ENCODE data around the gene NTN4. TPM values are rescaled to one million over a fixed set of nuclear protein-coding genes. Genes with fewer than 3 reads are reported as not detected.

The NTN4 gene
- total and polyA plus RNA-seq, 7 experiments from 2014 or later: 0.08 to 0.86 TPM; not detected in 5

DNA sequence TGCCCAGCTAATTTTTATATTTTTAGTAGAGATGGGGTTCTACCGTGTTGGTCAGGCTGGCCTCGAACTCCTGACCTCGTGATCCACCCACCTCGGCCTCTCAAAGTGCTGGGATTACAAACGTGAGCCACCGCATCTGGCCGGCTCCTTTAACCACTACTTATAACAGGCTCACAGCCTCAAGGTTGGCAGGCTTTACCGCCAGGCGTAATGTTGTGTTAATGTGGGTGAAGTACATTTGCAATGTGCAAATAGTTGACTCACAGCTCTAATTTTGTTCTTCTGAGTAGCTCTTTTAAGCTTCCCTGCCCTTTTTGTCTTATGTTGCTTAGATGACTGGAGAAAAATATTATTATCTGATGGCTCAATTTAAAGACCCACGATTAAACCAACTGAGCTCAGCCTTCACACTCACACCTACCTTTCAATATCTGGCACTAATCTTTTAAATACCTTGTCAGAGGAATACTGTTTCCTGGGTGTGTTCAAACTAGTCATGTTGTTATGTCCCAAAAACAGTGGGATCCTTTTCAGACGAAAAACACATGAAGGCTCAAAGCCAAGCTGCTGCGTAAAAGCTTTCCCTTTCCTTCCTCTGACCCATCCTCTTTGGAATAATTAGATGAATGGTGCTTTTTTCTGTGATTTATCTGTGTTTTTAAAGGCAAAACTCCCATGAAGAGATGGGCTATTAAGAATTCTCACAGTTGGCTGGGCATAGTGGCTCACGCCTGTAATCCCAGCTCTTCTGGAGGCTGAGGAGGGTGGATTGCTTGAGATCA lies 182.1 kb downstream of the NTN4 start:
- no peaks in the 10 kb centered on the region for H3K4me1 Mint-ChIP-seq
- H3K27me3 Mint-ChIP-seq: peaks cover 0 to 13% (median 6%) of the 10 kb centered on the region in 5 donors
- no peaks in the 10 kb centered on the region for H3K9me3 Mint-ChIP-seq
- Histone ChIP-seq H3K36me3 (ENCODE audit: control insufficient read depth in 2 of 3, insufficient read depth in 3 of 3, low read length in 3 of 3) (no peaks in the 10 kb centered on the region), H3K9me3 (ENCODE audit: control insufficient read depth in 2 of 3, low read length in 3 of 3) (no peaks in the 10 kb centered on the region), H3K4me3 (ENCODE audit: low read length) (no peak overlapping the region), H3K4me1 (ENCODE audit: control insufficient read depth in 2 of 2, insufficient read depth in 2 of 2, low read length in 2 of 2) (no peaks in the 10 kb centered on the region), H3K27me3 (ENCODE audit: control insufficient read depth in 2 of 2, insufficient read depth in 2 of 2, low read length in 2 of 2) (no peaks in the 10 kb centered on the region), H3K27ac (ENCODE audit: low read depth, low read length) (no peak overlapping the region)
- intact Hi-C loops (cut with micrococcal nuclease): no loop called here
- ChIA-PET POLR2A (no interaction called here), CTCF (no interaction called here)
- peaks cover 0 to 5% (median 0%) of the 10 kb centered on the region in 5 donors for H3K36me3 Mint-ChIP-seq
- no peak overlapping the region for H3K4me3 Mint-ChIP-seq
- DNase-seq: no peak
- no peak for ATAC-seq
- no peak overlapping the region for H3K27ac Mint-ChIP-seq

Other genes starting within 250 kb of the NTN4 start
- gene USP44, start 239.3 kb downstream of the NTN4 start, total RNA-seq: 10 to 100 TPM in 2 of 5 experiments, 1 to 10 TPM in 3; 3.3 to 12.2 (median 4.8) TPM
- gene USP44, start 239.3 kb downstream of the NTN4 start, polyA plus RNA-seq: 10 to 100 TPM; 14.0 to 15.1 TPM
- gene SNRPF, start 68.2 kb upstream of the NTN4 start, total RNA-seq: 10 to 100 TPM; 19.0 to 40.4 (median 21.7) TPM
- 10 to 100 TPM; 24.6 to 71.1 TPM for gene SNRPF, start 68.2 kb upstream of the NTN4 start, polyA plus RNA-seq
- gene CCDC38, start 151.8 kb upstream of the NTN4 start, total RNA-seq: under 1 TPM in 2 of 5 experiments, not detected in 3; 0.07 to 0.27 TPM
- under 1 TPM in 1 of 2 donors, not detected in 1; 0.08 TPM for gene CCDC38, start 151.8 kb upstream of the NTN4 start, polyA plus RNA-seq
- gene AMDHD1, start 152.6 kb upstream of the NTN4 start, total RNA-seq: 1 to 10 TPM in 3 of 5 experiments, under 1 TPM in 2; 0.66 to 2.4 (median 1.4) TPM
- gene AMDHD1, start 152.6 kb upstream of the NTN4 start, polyA plus RNA-seq: under 1 TPM; 0.32 to 0.41 TPM
- gene HAL, start 205.6 kb upstream of the NTN4 start, total RNA-seq: 1 to 10 TPM in 3 of 5 experiments, under 1 TPM in 2; 0.24 to 7.0 (median 1.1) TPM
- gene HAL, start 205.6 kb upstream of the NTN4 start, polyA plus RNA-seq: not detected
- 100 to 1,000 TPM in 1 of 5 experiments, 10 to 100 TPM in 4; 52.5 to 151 (median 63.4) TPM for gene LTA4H, start 244.8 kb upstream of the NTN4 start, total RNA-seq
- 10 to 100 TPM; 80.9 to 82.9 TPM for gene LTA4H, start 244.8 kb upstream of the NTN4 start, polyA plus RNA-seq